Measurements from ENCODE around the gene TRIP13.

DNA sequence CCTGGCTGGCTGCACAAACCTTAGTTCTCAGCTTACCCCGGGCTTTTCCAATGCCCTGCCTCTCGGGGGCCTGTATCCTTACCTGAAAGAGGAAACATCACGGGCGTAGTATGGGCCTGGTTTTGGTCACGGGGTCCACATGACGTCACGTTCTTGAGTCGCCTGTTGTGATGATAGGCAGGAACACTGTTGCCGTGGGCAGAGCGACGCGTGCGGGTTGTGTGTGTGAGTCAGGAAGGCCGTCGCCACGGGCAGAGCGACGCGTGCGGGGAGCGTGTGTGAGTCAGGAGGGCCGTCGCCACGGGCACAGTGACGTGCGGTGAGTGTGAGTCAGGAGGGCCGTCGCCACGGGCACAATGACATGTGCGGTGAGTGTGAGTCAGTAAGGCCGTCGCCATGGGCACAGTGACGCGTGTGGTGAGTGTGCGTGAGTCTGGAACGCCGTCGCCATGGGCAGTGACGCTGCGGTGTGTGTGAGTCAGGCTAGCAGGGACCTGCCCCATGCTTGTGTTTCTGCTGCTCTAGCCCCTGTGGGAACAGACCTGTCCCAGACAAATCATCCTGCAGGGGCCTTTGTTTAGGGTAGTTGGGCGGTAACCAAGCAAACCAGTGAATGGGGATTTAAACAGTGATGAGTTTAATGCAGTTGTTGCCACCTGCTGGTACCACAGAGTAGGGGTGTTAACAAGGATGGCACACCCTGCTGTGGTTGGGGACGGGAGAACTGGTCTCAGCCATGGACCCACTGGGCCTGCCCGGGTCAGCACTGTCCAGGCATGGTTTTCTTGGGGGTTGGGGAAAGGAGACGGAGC is 19.8 kb downstream of the TRIP13 start:
- no peak for TF ChIP-seq ARNTL (CRISPR knock-in tag; IDR thresholded peaks at IDR 0.05; ENCODE audit: borderline replicate concordance, low read depth)
- no peak for TF ChIP-seq ESRRG (CRISPR knock-in tag; IDR thresholded peaks at IDR 0.05)
- TF ChIP-seq, protein P1, sequence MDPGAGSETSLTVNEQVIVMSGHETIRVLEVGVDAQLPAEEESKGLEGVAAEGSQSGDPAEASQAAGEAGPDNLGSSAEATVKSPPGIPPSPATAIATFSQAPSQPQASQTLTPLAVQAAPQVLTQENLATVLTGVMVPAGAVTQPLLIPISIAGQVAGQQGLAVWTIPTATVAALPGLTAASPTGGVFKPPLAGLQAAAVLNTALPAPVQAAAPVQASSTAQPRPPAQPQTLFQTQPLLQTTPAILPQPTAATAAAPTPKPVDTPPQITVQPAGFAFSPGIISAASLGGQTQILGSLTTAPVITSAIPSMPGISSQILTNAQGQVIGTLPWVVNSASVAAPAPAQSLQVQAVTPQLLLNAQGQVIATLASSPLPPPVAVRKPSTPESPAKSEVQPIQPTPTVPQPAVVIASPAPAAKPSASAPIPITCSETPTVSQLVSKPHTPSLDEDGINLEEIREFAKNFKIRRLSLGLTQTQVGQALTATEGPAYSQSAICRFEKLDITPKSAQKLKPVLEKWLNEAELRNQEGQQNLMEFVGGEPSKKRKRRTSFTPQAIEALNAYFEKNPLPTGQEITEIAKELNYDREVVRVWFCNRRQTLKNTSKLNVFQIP (CRISPR knock-in tag; IDR thresholded peaks at IDR 0.05; ENCODE audit: borderline replicate concordance, low read depth): no peak; the same call in 1 of the 2 replicates
- TF ChIP-seq, protein P2, sequence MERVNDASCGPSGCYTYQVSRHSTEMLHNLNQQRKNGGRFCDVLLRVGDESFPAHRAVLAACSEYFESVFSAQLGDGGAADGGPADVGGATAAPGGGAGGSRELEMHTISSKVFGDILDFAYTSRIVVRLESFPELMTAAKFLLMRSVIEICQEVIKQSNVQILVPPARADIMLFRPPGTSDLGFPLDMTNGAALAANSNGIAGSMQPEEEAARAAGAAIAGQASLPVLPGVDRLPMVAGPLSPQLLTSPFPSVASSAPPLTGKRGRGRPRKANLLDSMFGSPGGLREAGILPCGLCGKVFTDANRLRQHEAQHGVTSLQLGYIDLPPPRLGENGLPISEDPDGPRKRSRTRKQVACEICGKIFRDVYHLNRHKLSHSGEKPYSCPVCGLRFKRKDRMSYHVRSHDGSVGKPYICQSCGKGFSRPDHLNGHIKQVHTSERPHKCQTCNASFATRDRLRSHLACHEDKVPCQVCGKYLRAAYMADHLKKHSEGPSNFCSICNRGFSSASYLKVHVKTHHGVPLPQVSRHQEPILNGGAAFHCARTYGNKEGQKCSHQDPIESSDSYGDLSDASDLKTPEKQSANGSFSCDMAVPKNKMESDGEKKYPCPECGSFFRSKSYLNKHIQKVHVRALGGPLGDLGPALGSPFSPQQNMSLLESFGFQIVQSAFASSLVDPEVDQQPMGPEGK (CRISPR knock-in tag; IDR thresholded peaks at IDR 0.05; ENCODE audit: borderline replicate concordance): no peak
- no peak for TF ChIP-seq TCF4 (CRISPR knock-in tag; IDR thresholded peaks at IDR 0.05; ENCODE audit: borderline replicate concordance)
- TF ChIP-seq PPARA (CRISPR knock-in tag; IDR thresholded peaks at IDR 0.05; ENCODE audit: borderline replicate concordance): no peak
- TF ChIP-seq TOX (CRISPR knock-in tag; IDR thresholded peaks at IDR 0.05; ENCODE audit: borderline replicate concordance): peak; percentile 99; the same call in 1 of the 2 replicates
- TF ChIP-seq GLIS3 (CRISPR knock-in tag; IDR thresholded peaks at IDR 0.05): no peak
- TF ChIP-seq ZFP3 (CRISPR knock-in tag; IDR thresholded peaks at IDR 0.05): no peak
- no peak for TF ChIP-seq ZFP30 (CRISPR knock-in tag; IDR thresholded peaks at IDR 0.05)
